UCSD-AML1 (cell line): ENCODE results near the gene SEC22B.
"Not testable (repeated sequence)": the region's sequence is repeated elsewhere in the genome, so short reads cannot be mapped to it uniquely, and the experiment has no call there.

Experiments used
- DNase-seq: peaks from one replicate; lab custom pipeline; 2025; ENCODE audit not compliant: unreplicated experiment; lab: John Stamatoyannopoulos, UW

SEC22B gene

GRCh38 chr1:120117371-120118177, 58.7 kb downstream of the SEC22B start:
- DNase-seq: not testable (repeated sequence)

GRCh38 chr1:120116094-120116493, 60.2 kb downstream of the SEC22B start:
- not testable (repeated sequence) for DNase-seq

GRCh38 chr1:120113134-120113533, 63.2 kb downstream of the SEC22B start:
- DNase-seq: not testable (repeated sequence)

GRCh38 chr1:120112212-120112611, 64.1 kb downstream of the SEC22B start:
- DNase-seq: not testable (repeated sequence)

GRCh38 chr1:120111771-120112170, 64.5 kb downstream of the SEC22B start:
- not testable (repeated sequence) for DNase-seq

GRCh38 chr1:120111008-120111407, 65.3 kb downstream of the SEC22B start:
- DNase-seq: not testable (repeated sequence)

GRCh38 chr1:120109656-120110055, 66.7 kb downstream of the SEC22B start:
- not testable (repeated sequence) for DNase-seq

GRCh38 chr1:120109180-120109579, 67.1 kb downstream of the SEC22B start:
- DNase-seq: not testable (repeated sequence)

- DNase-seq: not testable (repeated sequence)
Measured at GRCh38 chr1:120105288-120105687, 71.0 kb downstream of the SEC22B start.

- DNase-seq: not testable (repeated sequence)
Measured at GRCh38 chr1:120103768-120104167, 72.6 kb downstream of the SEC22B start.

GRCh38 chr1:120101593-120101992, 74.7 kb downstream of the SEC22B start:
- not testable (repeated sequence) for DNase-seq
